Suprapubic skin (tissue), 3 donors: ENCODE results near the gene LRRC7.

Experiments used
- CTCF ChIP-seq, 2 donors: fragments of 200-600 bp in 1 of 2; fragments of 450-650 bp in 1 of 2; sonication (generic) in 1 of 2; IDR thresholded peaks; one replicate each; pipeline ENCODE4 v1.5.1; 2016 to 2019; ENCODE audit warnings: antibody characterized with exemption in 2 of 2, mild to moderate bottlenecking in 1 of 2, moderate library complexity in 1 of 2
- EP300 ChIP-seq: sonication (generic); formaldehyde crosslinking; IDR thresholded peaks from one replicate; pipeline ENCODE4 v1.6.1; 2017; ENCODE audit warnings: antibody characterized with exemption

GRCh38 chr1:69595486-69595885, 27.8 kb downstream of the LRRC7 start:
- no peak for TF ChIP-seq CTCF (IDR thresholded peaks at IDR 0.05)
- TF ChIP-seq EP300, result no peak
